GM10266 (cell line): Measurements from ENCODE around the gene NOTUM.
A peak's percentile ranks its signal among the peaks of the same experiment; 100 is the strongest.

ENCODE experiments used
- DNase-seq: peaks from one replicate; pipeline ENCODE4 v3.0.0; 2012; ENCODE audit errors: extremely low spot score
- CTCF ChIP-seq: IDR thresholded peaks from 2 replicates; pipeline ENCODE4 v1.5.1; 2012; ENCODE audit warnings: mild to moderate bottlenecking, low read depth; ENCODE audit not compliant: control insufficient read depth, insufficient read depth; ENCODE audit errors: missing control alignments

Gene NOTUM

GRCh38 chr17:81961087-81961511 is at the start of gene NOTUM:
Gene NOTUM (minus strand): TSS chr17:81961187. CDS start chr17:81960909, 278 bp downstream.
- DNase-seq, result no peak
- TF ChIP-seq CTCF, result peak; percentile 2

GRCh38 chr17:82009413-82009812 is 48.4 kb upstream of the NOTUM start:
- TF ChIP-seq CTCF, result no peak
- no peak for DNase-seq

GRCh38 chr17:82008941-82009405 is 48.0 kb upstream of the NOTUM start:
- TF ChIP-seq CTCF, result no peak
- no peak for DNase-seq

- no peak for DNase-seq
- TF ChIP-seq CTCF, result no peak
Measured at GRCh38 chr17:82008258-82008940, 47.4 kb upstream of the NOTUM start.

DNA sequence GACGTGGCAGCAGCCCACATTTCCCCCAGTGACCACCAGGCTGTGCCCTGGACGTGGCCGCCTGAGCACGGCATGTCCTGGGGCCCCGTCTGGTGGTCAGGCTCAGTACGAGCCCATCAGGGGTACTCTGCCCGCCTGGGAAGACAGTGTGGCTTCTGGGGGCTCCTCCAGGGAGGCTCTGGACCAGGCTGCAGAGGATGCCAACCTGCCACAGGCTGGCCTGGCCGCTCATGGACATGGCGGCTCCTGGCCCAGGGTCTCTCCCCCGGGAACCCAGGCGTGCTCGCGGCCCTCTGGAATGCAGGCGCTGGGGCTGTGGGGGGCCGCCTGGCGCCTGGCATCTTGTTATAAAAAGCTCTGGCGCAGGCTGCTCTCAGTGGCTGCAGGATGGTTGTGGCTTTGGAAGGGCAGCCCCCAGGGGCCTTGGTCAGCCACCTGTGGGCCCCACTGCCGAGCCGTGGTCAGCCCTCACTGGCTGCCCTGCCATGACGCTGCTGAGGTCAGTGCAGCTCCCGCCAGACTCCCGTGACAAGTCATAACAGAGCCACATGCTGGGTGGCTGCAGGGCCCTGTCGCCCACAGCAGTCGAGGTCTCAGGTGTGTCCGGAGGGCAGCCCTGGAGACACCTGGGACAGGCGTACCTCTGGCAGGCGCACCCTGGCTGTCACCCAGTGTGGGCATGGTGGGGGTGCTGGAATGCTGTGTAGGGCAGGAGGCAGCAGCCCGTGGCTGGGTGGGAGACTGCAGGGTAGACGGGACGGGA is 46.7 kb upstream of the NOTUM start:
- TF ChIP-seq CTCF, result no peak
- DNase-seq, result no peak

GRCh38 chr17:82007228-82007494 is 46.2 kb upstream of the NOTUM start:
- no peak for DNase-seq
- TF ChIP-seq CTCF, result no peak

- no peak for TF ChIP-seq CTCF
- DNase-seq, result no peak
Measured at GRCh38 chr17:82006468-82007227, 45.7 kb upstream of the NOTUM start.
